ENCODE data around the gene PTGES2. TPM values are rescaled to one million over a fixed set of nuclear protein-coding genes. Genes with fewer than 3 reads are reported as not detected.

PTGES2 gene
- total and polyA plus RNA-seq, 2 of the 13 experiments (the other 11 are each of a cell fraction or from before 2014, with no cell fraction given) = 63.7 to 79.8 TPM

DNA sequence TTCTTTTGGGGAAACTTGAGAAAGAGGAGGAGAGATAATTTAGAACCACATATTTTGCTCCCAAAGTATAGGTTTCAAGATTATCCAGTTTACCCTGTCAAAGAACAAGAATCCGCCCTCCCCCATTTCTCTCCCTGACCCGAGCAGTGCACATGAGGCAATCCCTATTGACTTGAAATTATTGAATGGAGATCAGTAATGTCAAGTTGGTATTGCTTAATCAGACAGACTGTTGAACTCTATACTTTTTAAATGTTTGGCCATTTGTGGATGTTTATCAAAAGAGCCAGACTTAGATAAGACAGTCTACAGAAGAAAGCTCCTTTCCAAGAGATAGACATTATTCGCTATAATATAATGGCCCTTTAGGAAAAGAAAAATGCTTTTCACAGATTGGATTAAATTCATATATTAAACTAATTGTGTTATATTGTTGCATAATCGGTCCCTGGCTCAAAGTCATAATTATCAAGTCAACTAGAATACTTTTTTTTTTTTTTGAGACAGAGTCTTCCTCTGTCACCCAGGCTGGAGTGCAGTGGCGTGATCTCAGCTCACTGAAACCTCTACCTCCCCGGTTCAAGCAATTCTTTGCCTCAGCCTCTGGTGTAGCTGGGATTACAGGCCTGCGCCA is 54.2 kb downstream of the PTGES2 start (continued):
- peak; percentile 80 for TF ChIP-seq NCOA2 (CRISPR knock-in tag; IDR thresholded peaks at IDR 0.05)
- 0 out of 2 replicates have a peak, but pooled peaks have one; percentile 24 for TF ChIP-seq MIER2 (CRISPR knock-in tag; IDR thresholded peaks at IDR 0.05)
- TF ChIP-seq SKIL (CRISPR knock-in tag; IDR thresholded peaks at IDR 0.05; ENCODE audit: borderline replicate concordance) = peak; percentile 76
- TF ChIP-seq RARA (CRISPR knock-in tag; IDR thresholded peaks at IDR 0.05) = peak; percentile 90
- TF ChIP-seq TOE1 (CRISPR knock-in tag; IDR thresholded peaks at IDR 0.05) = no peak
- TF ChIP-seq, protein P1, sequence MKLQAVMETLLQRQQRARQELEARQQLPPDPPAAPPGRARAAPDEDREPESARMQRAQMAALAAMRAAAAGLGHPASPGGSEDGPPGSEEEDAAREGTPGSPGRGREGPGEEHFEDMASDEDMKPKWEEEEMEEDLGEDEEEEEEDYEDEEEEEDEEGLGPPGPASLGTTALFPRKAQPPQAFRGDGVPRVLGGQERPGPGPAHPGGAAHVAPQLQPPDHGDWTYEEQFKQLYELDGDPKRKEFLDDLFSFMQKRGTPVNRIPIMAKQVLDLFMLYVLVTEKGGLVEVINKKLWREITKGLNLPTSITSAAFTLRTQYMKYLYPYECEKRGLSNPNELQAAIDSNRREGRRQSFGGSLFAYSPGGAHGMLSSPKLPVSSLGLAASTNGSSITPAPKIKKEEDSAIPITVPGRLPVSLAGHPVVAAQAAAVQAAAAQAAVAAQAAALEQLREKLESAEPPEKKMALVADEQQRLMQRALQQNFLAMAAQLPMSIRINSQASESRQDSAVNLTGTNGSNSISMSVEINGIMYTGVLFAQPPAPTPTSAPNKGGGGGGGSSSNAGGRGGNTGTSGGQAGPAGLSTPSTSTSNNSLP (IDR thresholded peaks at IDR 0.05; ENCODE audit: low read depth, low read length) = peak; percentile 92
- TF ChIP-seq FOXP1 (IDR thresholded peaks at IDR 0.05) = no peak
- peak; percentile 68; the same call in 1 of the 2 replicates for TF ChIP-seq FOXP1 (CRISPR knock-in tag; IDR thresholded peaks at IDR 0.05)
- TF ChIP-seq, protein P2, sequence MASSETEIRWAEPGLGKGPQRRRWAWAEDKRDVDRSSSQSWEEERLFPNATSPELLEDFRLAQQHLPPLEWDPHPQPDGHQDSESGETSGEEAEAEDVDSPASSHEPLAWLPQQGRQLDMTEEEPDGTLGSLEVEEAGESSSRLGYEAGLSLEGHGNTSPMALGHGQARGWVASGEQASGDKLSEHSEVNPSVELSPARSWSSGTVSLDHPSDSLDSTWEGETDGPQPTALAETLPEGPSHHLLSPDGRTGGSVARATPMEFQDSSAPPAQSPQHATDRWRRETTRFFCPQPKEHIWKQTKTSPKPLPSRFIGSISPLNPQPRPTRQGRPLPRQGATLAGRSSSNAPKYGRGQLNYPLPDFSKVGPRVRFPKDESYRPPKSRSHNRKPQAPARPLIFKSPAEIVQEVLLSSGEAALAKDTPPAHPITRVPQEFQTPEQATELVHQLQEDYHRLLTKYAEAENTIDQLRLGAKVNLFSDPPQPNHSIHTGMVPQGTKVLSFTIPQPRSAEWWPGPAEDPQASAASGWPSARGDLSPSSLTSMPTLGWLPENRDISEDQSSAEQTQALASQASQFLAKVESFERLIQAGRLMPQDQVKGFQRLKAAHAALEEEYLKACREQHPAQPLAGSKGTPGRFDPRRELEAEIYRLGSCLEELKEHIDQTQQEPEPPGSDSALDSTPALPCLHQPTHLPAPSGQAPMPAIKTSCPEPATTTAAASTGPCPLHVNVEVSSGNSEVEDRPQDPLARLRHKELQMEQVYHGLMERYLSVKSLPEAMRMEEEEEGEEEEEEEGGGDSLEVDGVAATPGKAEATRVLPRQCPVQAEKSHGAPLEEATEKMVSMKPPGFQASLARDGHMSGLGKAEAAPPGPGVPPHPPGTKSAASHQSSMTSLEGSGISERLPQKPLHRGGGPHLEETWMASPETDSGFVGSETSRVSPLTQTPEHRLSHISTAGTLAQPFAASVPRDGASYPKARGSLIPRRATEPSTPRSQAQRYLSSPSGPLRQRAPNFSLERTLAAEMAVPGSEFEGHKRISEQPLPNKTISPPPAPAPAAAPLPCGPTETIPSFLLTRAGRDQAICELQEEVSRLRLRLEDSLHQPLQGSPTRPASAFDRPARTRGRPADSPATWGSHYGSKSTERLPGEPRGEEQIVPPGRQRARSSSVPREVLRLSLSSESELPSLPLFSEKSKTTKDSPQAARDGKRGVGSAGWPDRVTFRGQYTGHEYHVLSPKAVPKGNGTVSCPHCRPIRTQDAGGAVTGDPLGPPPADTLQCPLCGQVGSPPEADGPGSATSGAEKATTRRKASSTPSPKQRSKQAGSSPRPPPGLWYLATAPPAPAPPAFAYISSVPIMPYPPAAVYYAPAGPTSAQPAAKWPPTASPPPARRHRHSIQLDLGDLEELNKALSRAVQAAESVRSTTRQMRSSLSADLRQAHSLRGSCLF (CRISPR knock-in tag; IDR thresholded peaks at IDR 0.05; ENCODE audit: borderline replicate concordance) = no peak
- TF ChIP-seq RXRB (CRISPR knock-in tag; IDR thresholded peaks at IDR 0.05; ENCODE audit: borderline replicate concordance) = peak; percentile 87
- TF ChIP-seq, protein P3, sequence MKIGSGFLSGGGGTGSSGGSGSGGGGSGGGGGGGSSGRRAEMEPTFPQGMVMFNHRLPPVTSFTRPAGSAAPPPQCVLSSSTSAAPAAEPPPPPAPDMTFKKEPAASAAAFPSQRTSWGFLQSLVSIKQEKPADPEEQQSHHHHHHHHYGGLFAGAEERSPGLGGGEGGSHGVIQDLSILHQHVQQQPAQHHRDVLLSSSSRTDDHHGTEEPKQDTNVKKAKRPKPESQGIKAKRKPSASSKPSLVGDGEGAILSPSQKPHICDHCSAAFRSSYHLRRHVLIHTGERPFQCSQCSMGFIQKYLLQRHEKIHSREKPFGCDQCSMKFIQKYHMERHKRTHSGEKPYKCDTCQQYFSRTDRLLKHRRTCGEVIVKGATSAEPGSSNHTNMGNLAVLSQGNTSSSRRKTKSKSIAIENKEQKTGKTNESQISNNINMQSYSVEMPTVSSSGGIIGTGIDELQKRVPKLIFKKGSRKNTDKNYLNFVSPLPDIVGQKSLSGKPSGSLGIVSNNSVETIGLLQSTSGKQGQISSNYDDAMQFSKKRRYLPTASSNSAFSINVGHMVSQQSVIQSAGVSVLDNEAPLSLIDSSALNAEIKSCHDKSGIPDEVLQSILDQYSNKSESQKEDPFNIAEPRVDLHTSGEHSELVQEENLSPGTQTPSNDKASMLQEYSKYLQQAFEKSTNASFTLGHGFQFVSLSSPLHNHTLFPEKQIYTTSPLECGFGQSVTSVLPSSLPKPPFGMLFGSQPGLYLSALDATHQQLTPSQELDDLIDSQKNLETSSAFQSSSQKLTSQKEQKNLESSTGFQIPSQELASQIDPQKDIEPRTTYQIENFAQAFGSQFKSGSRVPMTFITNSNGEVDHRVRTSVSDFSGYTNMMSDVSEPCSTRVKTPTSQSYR (CRISPR knock-in tag; IDR thresholded peaks at IDR 0.05; ENCODE audit: borderline replicate concordance) = peak; percentile 95
- TF ChIP-seq NR2C2 (CRISPR knock-in tag; IDR thresholded peaks at IDR 0.05; ENCODE audit: borderline replicate concordance) = peak; percentile 63; the same call in 1 of the 2 replicates
- TF ChIP-seq MEIS2 (CRISPR knock-in tag; IDR thresholded peaks at IDR 0.05) = 0 out of 2 replicates have a peak, but pooled peaks have one; percentile 24
- no peak for TF ChIP-seq KLF11 (CRISPR knock-in tag; IDR thresholded peaks at IDR 0.05)
- TF ChIP-seq NCOR1 (IDR thresholded peaks at IDR 0.05; ENCODE audit: borderline replicate concordance, low read length) = peak; percentile 94
- TF ChIP-seq ZBTB3 (CRISPR knock-in tag; IDR thresholded peaks at IDR 0.05; ENCODE audit: borderline replicate concordance, low read depth) = 0 out of 2 replicates have a peak, but pooled peaks have one; percentile 45
- TF ChIP-seq CREB1 (IDR thresholded peaks at IDR 0.05) = no peak
- peak; percentile 47 for TF ChIP-seq CREB1 (CRISPR knock-in tag; IDR thresholded peaks at IDR 0.05)
- peak; percentile 99 for TF ChIP-seq CEBPG (CRISPR knock-in tag; IDR thresholded peaks at IDR 0.05)
- no peak for TF ChIP-seq GATAD1 (CRISPR knock-in tag; IDR thresholded peaks at IDR 0.05)
